PC-9 (cell line): ENCODE data around the gene GORASP2. TPM values are rescaled to one million over a fixed set of nuclear protein-coding genes. Genes with fewer than 3 reads are reported as not detected.
A peak's percentile ranks its signal among the peaks of the same experiment; 100 is the strongest.

Experiments
- BruUV-seq: library from RNA; stranded (reverse); fragments of 400-500 nt; replicated peaks from 2 replicates; lab custom pipeline; 2021; lab: Mats Ljungman, UMichigan
- CTCF ChIA-PET: fragments of 300-600 bp; sonication (Branson Sonifier 250); formaldehyde crosslinking; loops from one replicate; lab custom pipeline; 2022; ENCODE audit warnings: antibody characterized with exemption; lab: Charles Lee
- POLR2A ChIA-PET: fragments of 300-600 bp; sonication (Branson Sonifier 250); formaldehyde crosslinking; loops from one replicate; lab custom pipeline; 2022; ENCODE audit warnings: antibody characterized with exemption; ENCODE audit not compliant: unreplicated experiment; lab: Charles Lee
- DNase-seq, 2 experiments: peaks; one replicate each; pipeline versions ENCODE4 v3.0.0 to v3.0.0-alpha.2; 2015 to 2022; ENCODE audit warnings: mixed read lengths in 1 of 2
- H2AFZ ChIP-seq: fragments of 200-600 bp; sonication (generic); 2 replicates; pipeline ENCODE4 v1.8.1; 2017; ENCODE audit warnings: antibody characterized with exemption
- H3F3A ChIP-seq: fragments of 200-600 bp; sonication (generic); 2 replicates; pipeline ENCODE4 v1.8.1; 2017; ENCODE audit warnings: antibody characterized with exemption, mild to moderate bottlenecking, low read depth; ENCODE audit not compliant: insufficient read depth
- H3K27ac ChIP-seq: fragments of 200-600 bp; sonication (generic); 2 replicates; pipeline ENCODE4 v1.6.1; 2016; ENCODE audit warnings: mixed run types
- H3K27me3 ChIP-seq: fragments of 200-600 bp; sonication (generic); 2 replicates; pipeline ENCODE4 v1.6.1; 2016; ENCODE audit warnings: low read depth, mixed run types; ENCODE audit not compliant: insufficient read depth
- H3K36me3 ChIP-seq: fragments of 200-600 bp; sonication (generic); 2 replicates; pipeline ENCODE4 v1.6.1; 2016; ENCODE audit warnings: low read depth, mixed run types
- H3K4me1 ChIP-seq: fragments of 200-600 bp; sonication (generic); replicated peaks from 2 replicates; pipeline ENCODE4 v1.6.1; 2016; ENCODE audit warnings: mixed run types; ENCODE audit not compliant: insufficient read depth
- H3K4me2 ChIP-seq: fragments of 200-600 bp; sonication (generic); 2 replicates; pipeline ENCODE4 v1.6.1; 2017; ENCODE audit warnings: mixed run types
- H3K4me3 ChIP-seq: fragments of 200-600 bp; sonication (generic); 2 replicates; pipeline ENCODE4 v1.6.1; 2016; ENCODE audit warnings: mixed run types
- H3K79me2 ChIP-seq: fragments of 200-600 bp; sonication (generic); 2 replicates; pipeline ENCODE4 v1.6.1; 2017; ENCODE audit warnings: low read depth, mixed run types
- H3K9me2 ChIP-seq: fragments of 200-600 bp; sonication (generic); 2 replicates; pipeline ENCODE4 v1.8.1; 2017; ENCODE audit warnings: mild to moderate bottlenecking; ENCODE audit not compliant: insufficient read depth
- H3K9me3 ChIP-seq: fragments of 200-600 bp; sonication (generic); 2 replicates; pipeline ENCODE4 v1.8.1; 2016; ENCODE audit warnings: low read depth; ENCODE audit not compliant: insufficient read depth
- H4K20me1 ChIP-seq: fragments of 200-600 bp; sonication (generic); 2 replicates; pipeline ENCODE4 v1.8.1; 2017; ENCODE audit not compliant: insufficient read depth
- CTCF ChIP-seq: fragments of 200-600 bp; sonication (generic); conservative IDR thresholded peaks from 2 replicates; pipeline ENCODE4 v1.6.1; 2017; ENCODE audit warnings: mixed run types, antibody characterized with exemption, mild to moderate bottlenecking, moderate library complexity
- EZH2 ChIP-seq: fragments of 200-600 bp; sonication (generic); IDR thresholded peaks from 2 replicates; pipeline ENCODE4 v1.8.0; 2017; ENCODE audit warnings: antibody characterized with exemption, low read depth
- intact Hi-C: fragments of 100-400 bp; cut with micrococcal nuclease; formaldehyde crosslinking; loops from one replicate; pipeline ENCODE4 v1.10.0; 2022; ENCODE audit not compliant: unreplicated experiment
- total RNA-seq: library from RNA; stranded (reverse); gene quantifications from 2 replicates; pipeline ENCODE4 v1.2.3, GENCODE V29; 2021

Gene GORASP2
- total RNA-seq, 1 experiment from 2014 or later: 110 TPM

GRCh38 chr2:170932166-170932565 lies 3.1 kb downstream of the GORASP2 start:
- BruUV-seq: no TSS peak
- no peak overlapping the region for H3K4me3 ChIP-seq
- H3K27me3 ChIP-seq: no peaks in the 10 kb centered on the region
- H3F3A ChIP-seq: peaks cover 42% of the 10 kb centered on the region
- H2AFZ ChIP-seq: no peak overlapping the region
- H4K20me1 ChIP-seq: peaks cover 69% of the 10 kb centered on the region
- H3K4me1 ChIP-seq: peaks cover 29% of the 10 kb centered on the region
- H3K36me3 ChIP-seq: peaks cover 22% of the 10 kb centered on the region; the same call in 1 of the 2 replicates
- H3K9me3 ChIP-seq: peaks cover 2% of the 10 kb centered on the region
- H3K4me2 ChIP-seq: peak overlapping the region; percentile 95
- no peaks in the 10 kb centered on the region for H3K9me2 ChIP-seq
- POLR2A ChIA-PET: interaction anchor here (0.7 kb wide), 1 partner anchor 11 kb away, joined by 14 read pairs; no protein-coding TSS in a partner anchor
- no peak for DNase-seq
- H3K27ac ChIP-seq: no peak overlapping the region
- CTCF ChIA-PET: no interaction called here
- no peak for TF ChIP-seq EZH2
- no peak for TF ChIP-seq CTCF
- H3K79me2 ChIP-seq: peaks cover 83% of the 10 kb centered on the region
- intact Hi-C loops: no loop called here

GRCh38 chr2:170932948-170933347 lies 3.9 kb downstream of the GORASP2 start:
- intact Hi-C loops: no loop called here
- peaks cover 77% of the 10 kb centered on the region for H4K20me1 ChIP-seq
- no peaks in the 10 kb centered on the region for H3K9me2 ChIP-seq
- no peak overlapping the region for H3K27ac ChIP-seq
- H3K4me1 ChIP-seq: peaks cover 22% of the 10 kb centered on the region
- CTCF ChIA-PET: no interaction called here
- H3K4me3 ChIP-seq: no peak overlapping the region
- no peaks in the 10 kb centered on the region for H3K9me3 ChIP-seq
- no TSS peak for BruUV-seq
- no peak for TF ChIP-seq EZH2
- TF ChIP-seq CTCF: 0 out of 2 replicates have a peak, but pooled peaks have one; percentile 17
- H3K27me3 ChIP-seq: no peaks in the 10 kb centered on the region
- H3K79me2 ChIP-seq: peaks cover 88% of the 10 kb centered on the region
- H3F3A ChIP-seq: peaks cover 41% of the 10 kb centered on the region
- POLR2A ChIA-PET: no interaction called here
- no peak for DNase-seq
- H3K4me2 ChIP-seq: peak overlapping the region; percentile 95; the same call in 1 of the 2 replicates
- no peak overlapping the region for H2AFZ ChIP-seq
- H3K36me3 ChIP-seq: peaks cover 22% of the 10 kb centered on the region; the same call in 1 of the 2 replicates

GRCh38 chr2:170937709-170938379 lies 8.8 kb downstream of the GORASP2 start:
- Histone ChIP-seq H3K9me2 (no peaks in the 10 kb centered on the region), H3K27ac (no peak overlapping the region), H4K20me1 (peaks cover 100% of the 10 kb centered on the region), H3K4me2 (no peak overlapping the region), H3K27me3 (no peaks in the 10 kb centered on the region), H3F3A (peaks cover 51% of the 10 kb centered on the region), H3K4me3 (no peak overlapping the region), H2AFZ (no peak overlapping the region), H3K9me3 (no peaks in the 10 kb centered on the region), H3K4me1 (0 out of 2 replicates have a peak, but pooled peaks cover under 1% of the 10 kb centered on the region), H3K36me3 (peaks cover 43% of the 10 kb centered on the region), H3K79me2 (peaks cover 100% of the 10 kb centered on the region)
- intact Hi-C loops: no loop called here
- TF ChIP-seq CTCF (no peak), EZH2 (no peak)
- BruUV-seq: no TSS peak
- no peak for DNase-seq
- ChIA-PET CTCF (no interaction called here), POLR2A (no interaction called here)
